Sciatic nerve (tissue), 2 donors: ENCODE results near the gene SNAPIN. TPM values are rescaled to one million over a fixed set of nuclear protein-coding genes. Genes with fewer than 3 reads are reported as not detected.
A peak's percentile ranks its signal among the peaks of the same experiment; 100 is the strongest.
"Not testable (repeated sequence)": the region's sequence is repeated elsewhere in the genome, so short reads cannot be mapped to it uniquely, and the experiment has no call there.

Source experiments
- ATAC-seq: fragments of 200-7000 bp; cut with Tn5 transposase; one replicate; pipeline ENCODE4 v1.9.1; 2020; ENCODE audit warnings: mild to moderate bottlenecking, moderate library complexity
- DNase-seq: peaks from one replicate; pipeline ENCODE4 v3.0.0-alpha.2; 2020; ENCODE audit warnings: low spot score
- intact Hi-C: fragments of 100-400 bp; cut with DNase I; formaldehyde crosslinking; loops from one replicate; pipeline ENCODE4 v1.14.2; 2022
- total RNA-seq: library from RNA; stranded (reverse); fragmentation: NEBNext Ultra II Directional; extraction: Animal tissue kit (Norgen Biotek cat#: 25700); gene quantifications from one replicate; pipeline ENCODE4 v1.2.1, GENCODE V29; 2021
- donor health status: DM: no; HTN: no; CAD: no.
- donor health status: DM: no; HTN: no; CAD: no.

SNAPIN gene
- total RNA-seq, 1 donor from 2014 or later, result 30.2 TPM

- intact Hi-C loops, result no loop called here
- ATAC-seq, result no peak
- DNase-seq, result no peak
Measured at GRCh38 chr1:153624965-153625611, 33.4 kb upstream of the SNAPIN start.

- intact Hi-C loops, result no loop called here
- ATAC-seq (peak; percentile 4), DNase-seq (no peak)
Measured at GRCh38 chr1:153626477-153626903, 32.0 kb upstream of the SNAPIN start.

GRCh38 chr1:153626904-153627714, 31.4 kb upstream of the SNAPIN start, which contains the start of gene S100A13:
S100A13 (minus strand) TSS chr1:153627505; CDS start chr1:153626472, 1,033 bp downstream.
- intact Hi-C loops, result no loop called here
- ATAC-seq, result peak; percentile 86
- DNase-seq, result peak; percentile 87

GRCh38 chr1:153627715-153628626, 30.5 kb upstream of the SNAPIN start, which contains the start of gene S100A1:
S100A1 (plus strand) TSS chr1:153628434; CDS start chr1:153630522, 2,088 bp downstream.
- intact Hi-C loops, result no loop called here
- DNase-seq, result peak; percentile 72

GRCh38 chr1:153628638-153629342, 29.7 kb upstream of the SNAPIN start:
- intact Hi-C loops, result no loop called here
- ATAC-seq, result no peak
- peak; percentile 55 for DNase-seq

More at GRCh38 chr1:153627715-153628626, 30.5 kb upstream of the SNAPIN start, which contains the start of gene S100A1:
- peak; percentile 42 for ATAC-seq

- intact Hi-C loops, result no loop called here
- DNase-seq (peak; percentile 42), ATAC-seq (no peak)
Measured at GRCh38 chr1:153629343-153629665, 29.2 kb upstream of the SNAPIN start.

GRCh38 chr1:153629971-153630370, 28.5 kb upstream of the SNAPIN start:
- intact Hi-C loops, result no loop called here
- peak; percentile 55 for DNase-seq

GRCh38 chr1:153630384-153630783, 28.1 kb upstream of the SNAPIN start:
- DNase-seq (peak; percentile 54), ATAC-seq (no peak)
- intact Hi-C loops, result no loop called here

More at GRCh38 chr1:153629971-153630370, 28.5 kb upstream of the SNAPIN start:
- no peak for ATAC-seq

GRCh38 chr1:153631047-153632022, 27.2 kb upstream of the SNAPIN start:
- ATAC-seq, result no peak
- no peak for DNase-seq
- intact Hi-C loops, result no loop called here

- intact Hi-C loops, result no loop called here
- ATAC-seq, result peak; percentile 67
- DNase-seq, result no peak
Measured at GRCh38 chr1:153633161-153633753, 25.2 kb upstream of the SNAPIN start.

GRCh38 chr1:153633754-153634665, 24.5 kb upstream of the SNAPIN start, which contains the start of gene CHTOP:
CHTOP (plus strand) TSS chr1:153634066; CDS start chr1:153636589, 2,523 bp downstream.
- peak; percentile 98 for ATAC-seq
- intact Hi-C loops, result no loop called here
- peak; percentile 98 for DNase-seq

- DNase-seq (no peak), ATAC-seq (no peak)
- intact Hi-C loops, result no loop called here
Measured at GRCh38 chr1:153635872-153636271, 22.6 kb upstream of the SNAPIN start.

GRCh38 chr1:153636312-153636711, 22.2 kb upstream of the SNAPIN start:
- DNase-seq, result peak; percentile 48
- no peak for ATAC-seq
- intact Hi-C loops, result no loop called here

GRCh38 chr1:153638261-153638660, 20.2 kb upstream of the SNAPIN start:
- ATAC-seq, result no peak
- DNase-seq, result peak; percentile 36
- intact Hi-C loops, result no loop called here

GRCh38 chr1:153639280-153639679, 19.2 kb upstream of the SNAPIN start:
- intact Hi-C loops, result no loop called here
- DNase-seq (no peak), ATAC-seq (no peak)

GRCh38 chr1:153640213-153640612, 18.3 kb upstream of the SNAPIN start:
- ATAC-seq, DNase-seq, intact Hi-C loops: not testable (repeated sequence)
